ENCODE measurements around the gene MAPRE2. TPM values are rescaled to one million over a fixed set of nuclear protein-coding genes. Genes with fewer than 3 reads are reported as not detected.

MAPRE2 gene
- total RNA-seq, 1 donor from 2014 or later = 68.9 TPM

- FAIRE-seq = no peak
- no peak for DNase-seq (ENCODE audit: low spot score in 2 of 2)
Measured at GRCh38 chr18:35030277-35030989, 10.8 kb upstream of the MAPRE2 start.

- FAIRE-seq (no peak), DNase-seq (ENCODE audit: low spot score in 2 of 2) (no peak)
Measured at GRCh38 chr18:35032113-35032512, 9.1 kb upstream of the MAPRE2 start.

GRCh38 chr18:35038029-35038428 is 3.2 kb upstream of the MAPRE2 start:
- no peak for FAIRE-seq
- DNase-seq (ENCODE audit: low spot score in 2 of 2) = no peak

GRCh38 chr18:35038881-35039491 is 2.2 kb upstream of the MAPRE2 start:
- FAIRE-seq (no peak), DNase-seq (ENCODE audit: low spot score in 2 of 2) (no peak)

- FAIRE-seq = no peak
- no peak for DNase-seq (ENCODE audit: low spot score in 2 of 2)
Measured at GRCh38 chr18:35040638-35040987, 600 bp upstream of the MAPRE2 start.

GRCh38 chr18:35041815-35042387 is 688 bp downstream of the MAPRE2 start:
- FAIRE-seq (no peak), DNase-seq (ENCODE audit: low spot score in 2 of 2) (no peak)

GRCh38 chr18:35042389-35043071 is 1.3 kb downstream of the MAPRE2 start:
- FAIRE-seq (no peak), DNase-seq (ENCODE audit: low spot score in 2 of 2) (no peak)

- DNase-seq (ENCODE audit: low spot score in 2 of 2) = no peak
- no peak for FAIRE-seq
Measured at GRCh38 chr18:35043207-35043606, 2.0 kb downstream of the MAPRE2 start.

- FAIRE-seq (no peak), DNase-seq (ENCODE audit: low spot score in 2 of 2) (no peak)
Measured at GRCh38 chr18:35045121-35045520, 3.9 kb downstream of the MAPRE2 start.

GRCh38 chr18:35045806-35046205 is 4.6 kb downstream of the MAPRE2 start:
- no peak for DNase-seq (ENCODE audit: low spot score in 2 of 2)
- FAIRE-seq = no peak

- no peak for FAIRE-seq
Measured at GRCh38 chr18:35047697-35048292, 6.6 kb downstream of the MAPRE2 start.

GRCh38 chr18:35049111-35050027 is 8.2 kb downstream of the MAPRE2 start:
- FAIRE-seq (no peak), DNase-seq (ENCODE audit: low spot score in 2 of 2) (no peak)

More at GRCh38 chr18:35047697-35048292, 6.6 kb downstream of the MAPRE2 start:
- DNase-seq (ENCODE audit: low spot score in 2 of 2) = no peak

- DNase-seq (ENCODE audit: low spot score in 2 of 2) (no peak), FAIRE-seq (no peak)
Measured at GRCh38 chr18:35050028-35050546, 8.9 kb downstream of the MAPRE2 start.

GRCh38 chr18:35050705-35051195 is 9.5 kb downstream of the MAPRE2 start:
- DNase-seq (ENCODE audit: low spot score in 2 of 2) = no peak
- FAIRE-seq = no peak

GRCh38 chr18:35051641-35052377 is 10.6 kb downstream of the MAPRE2 start:
- no peak for DNase-seq (ENCODE audit: low spot score in 2 of 2)

GRCh38 chr18:35054401-35054800 is 13.2 kb downstream of the MAPRE2 start:
- DNase-seq (ENCODE audit: low spot score in 2 of 2) = no peak

More at GRCh38 chr18:35051641-35052377, 10.6 kb downstream of the MAPRE2 start:
- FAIRE-seq = no peak

GRCh38 chr18:35055105-35055504 is 13.9 kb downstream of the MAPRE2 start:
- FAIRE-seq = no peak
- no peak for DNase-seq (ENCODE audit: low spot score in 2 of 2)

More at GRCh38 chr18:35054401-35054800, 13.2 kb downstream of the MAPRE2 start:
- no peak for FAIRE-seq

GRCh38 chr18:35055726-35056125 is 14.5 kb downstream of the MAPRE2 start:
- FAIRE-seq (no peak), DNase-seq (ENCODE audit: low spot score in 2 of 2) (no peak)

Data from frontal cortex (tissue), 4 donors.